Measurements from ENCODE around the gene HMGXB4.

- TF ChIP-seq POLR2A (IDR thresholded peaks at IDR 0.05) (no peak), CTCF (IDR thresholded peaks at IDR 0.05) (no peak)
These were observed 38.3 kb upstream of the HMGXB4 start for GRCh38 chr22:35219012-35219411.

Data from thyroid gland (tissue), 4 donors.